C4-2B (cell line): ENCODE results near the gene UBP1.

Source experiments
- H3K27ac ChIP-seq: fragments of 450-650 bp; 2 replicates; pipeline ENCODE4 v1.5.1; 2017
- CTCF ChIP-seq: fragments of 450-650 bp; conservative IDR thresholded peaks from 2 replicates; pipeline ENCODE4 v1.5.1; 2017; ENCODE audit warnings: mild to moderate bottlenecking
- ZFX ChIP-seq: fragments of 450-650 bp; IDR thresholded peaks from 2 replicates; pipeline ENCODE4 v1.6.1; 2017

UBP1 gene

GRCh38 chr3:33392703-33393125, 47.5 kb downstream of the UBP1 start:
- H3K27ac ChIP-seq: no peak overlapping the region

GRCh38 chr3:33392144-33392543, 48.1 kb downstream of the UBP1 start:
- H3K27ac ChIP-seq: no peak overlapping the region
- TF ChIP-seq ZFX (no peak), CTCF (no peak)

More at GRCh38 chr3:33392703-33393125, 47.5 kb downstream of the UBP1 start:
- no peak for TF ChIP-seq ZFX
- TF ChIP-seq CTCF: no peak

- no peak overlapping the region for H3K27ac ChIP-seq
Measured at GRCh38 chr3:33391255-33391995, 48.8 kb downstream of the UBP1 start.

GRCh38 chr3:33389908-33390307, 50.3 kb downstream of the UBP1 start:
- no peak for TF ChIP-seq ZFX
- TF ChIP-seq CTCF: no peak
- H3K27ac ChIP-seq: no peak overlapping the region

More at GRCh38 chr3:33391255-33391995, 48.8 kb downstream of the UBP1 start:
- TF ChIP-seq CTCF (no peak), ZFX (no peak)

- H3K27ac ChIP-seq: no peak overlapping the region
Measured at GRCh38 chr3:33388374-33389100, 51.7 kb downstream of the UBP1 start.

GRCh38 chr3:33386631-33387030, 53.6 kb downstream of the UBP1 start:
- no peak overlapping the region for H3K27ac ChIP-seq
- TF ChIP-seq ZFX (no peak), CTCF (no peak)

More at GRCh38 chr3:33388374-33389100, 51.7 kb downstream of the UBP1 start:
- no peak for TF ChIP-seq CTCF
- TF ChIP-seq ZFX: no peak

- TF ChIP-seq ZFX (no peak), CTCF (no peak)
- no peak overlapping the region for H3K27ac ChIP-seq
Measured at GRCh38 chr3:33385423-33385822, 54.8 kb downstream of the UBP1 start.
